Panc1 (cell line): ENCODE measurements around the gene VANGL2.

Experiments used
- CTCF ChIP-seq: fragments of 450-650 bp; IDR thresholded peaks from 2 replicates; pipeline ENCODE4 v1.5.1; 2017; ENCODE audit warnings: mild to moderate bottlenecking
- POLR2AphosphoS5 ChIP-seq: IDR thresholded peaks from 2 replicates; pipeline ENCODE4 v1.6.1; 2012; ENCODE audit warnings: mild to moderate bottlenecking, low read depth, low read length, moderate library complexity
- REST ChIP-seq, 2 experiments: IDR thresholded peaks; 2 replicates each; pipeline ENCODE4 v1.6.1; 2011 to 2012; ENCODE audit warnings: low read depth in 2 of 2, control low read depth in 1 of 2, low read length in 1 of 2, mild to moderate bottlenecking in 1 of 2, moderate library complexity in 1 of 2; ENCODE audit not compliant: insufficient read depth in 1 of 2
- SIN3A ChIP-seq: IDR thresholded peaks from 2 replicates; pipeline ENCODE4 v1.6.1; 2012; ENCODE audit warnings: low read depth, mild to moderate bottlenecking, low read length, moderate library complexity, borderline replicate concordance; ENCODE audit not compliant: insufficient read depth
- TCF7L2 ChIP-seq: IDR thresholded peaks from 2 replicates; pipeline ENCODE4 v1.6.1; 2011; ENCODE audit warnings: mild to moderate bottlenecking, low read depth, low read length, inconsistent platforms

- TF ChIP-seq POLR2AphosphoS5, result no peak
- no peak for TF ChIP-seq CTCF
- TF ChIP-seq REST (IDR thresholded peaks at IDR 0.05; ENCODE audit: insufficient read depth in 1 of 2, low read depth in 2 of 2, low read length in 1 of 2), result no peak
- no peak for TF ChIP-seq SIN3A
- TF ChIP-seq TCF7L2, result no peak
These were observed 38.6 kb upstream of the VANGL2 start for GRCh38 chr1:160361814-160362167.
